Measurements from ENCODE around the gene ACADS. TPM values are rescaled to one million over a fixed set of nuclear protein-coding genes. Genes with fewer than 3 reads are reported as not detected.
"Not testable (repeated sequence)": the region's sequence is repeated elsewhere in the genome, so short reads cannot be mapped to it uniquely, and the experiment has no call there.

ACADS gene
- total RNA-seq, 4 donors from 2014 or later: 40.8 to 85.9 (median 65.1) TPM

- Histone ChIP-seq H3K9me3 (no peaks in the 10 kb centered on the region), H3K4me1 (peaks cover 7 to 19% of the 10 kb centered on the region in 2 donors), H3K36me3 (peaks cover 14 to 15% of the 10 kb centered on the region in 2 donors), H3K27me3 (no peaks in the 10 kb centered on the region), H3K4me3 (replicated peaks in 1 of 3) (no peak overlapping the region), H3K27ac (no peak overlapping the region)
- intact Hi-C loops (cut with DNase I): loop anchor here (10.0 kb wide), 1 partner anchor 178 kb away; the partner anchor contains the start of gene SPPL3
- 95 to 100% methylated on average over 8 to 9 of the region's 9 CpGs for WGBS, 2 donors
- TF ChIP-seq POLR2A (IDR thresholded peaks at IDR 0.05) (no peak), CTCF (IDR thresholded peaks at IDR 0.05) (no peak)
- no peak for DNase-seq
Observed at GRCh38 chr12:120726961-120727360, 1.3 kb downstream of the ACADS start.

GRCh38 chr12:120732198-120732597, 6.6 kb downstream of the ACADS start:
- H3K27ac ChIP-seq; DNase-seq; intact Hi-C loops (cut with DNase I); H3K9me3 ChIP-seq; H3K4me3 ChIP-seq (replicated peaks in 1 of 3); H3K27me3 ChIP-seq; H3K36me3 ChIP-seq; H3K4me1 ChIP-seq: not testable (repeated sequence)
- WGBS, 2 donors: 98 to 99% methylated on average over 9 to 17 of the region's 35 CpGs

GRCh38 chr12:120733574-120733973, 7.9 kb downstream of the ACADS start:
- no peak for TF ChIP-seq POLR2A (IDR thresholded peaks at IDR 0.05)
- TF ChIP-seq CTCF (IDR thresholded peaks at IDR 0.05): no peak
- Histone ChIP-seq H3K36me3 (peaks cover 3% of the 10 kb centered on the region in 2 donors), H3K27ac (no peak overlapping the region), H3K9me3 (no peaks in the 10 kb centered on the region), H3K4me3 (replicated peaks in 1 of 3) (no peak overlapping the region), H3K27me3 (no peaks in the 10 kb centered on the region), H3K4me1 (no peaks in the 10 kb centered on the region)
- no peak for DNase-seq
- intact Hi-C loops (cut with DNase I): no loop called here
- 80 to 89% methylated on average over 3 of the region's 3 CpGs for WGBS, 2 donors

GRCh38 chr12:120734210-120734609, 8.6 kb downstream of the ACADS start:
- intact Hi-C loops (cut with DNase I): no loop called here
- H3K27me3 ChIP-seq: no peaks in the 10 kb centered on the region

GRCh38 chr12:120735181-120735580, 9.6 kb downstream of the ACADS start:
- H3K4me1 ChIP-seq: no peaks in the 10 kb centered on the region
- WGBS, 2 donors: 91 to 94% methylated on average over 3 of the region's 3 CpGs
- intact Hi-C loops (cut with DNase I): no loop called here
- H3K27ac ChIP-seq: no peak overlapping the region
- no peaks in the 10 kb centered on the region for H3K27me3 ChIP-seq
- no peak for DNase-seq
- peaks cover 5 to 14% of the 10 kb centered on the region in 2 donors for H3K36me3 ChIP-seq
- H3K9me3 ChIP-seq: no peaks in the 10 kb centered on the region
- no peak overlapping the region for H3K4me3 ChIP-seq (replicated peaks in 1 of 3)
- no peak for TF ChIP-seq POLR2A (IDR thresholded peaks at IDR 0.05)

More at GRCh38 chr12:120734210-120734609, 8.6 kb downstream of the ACADS start:
- H3K9me3 ChIP-seq: no peaks in the 10 kb centered on the region
- no peak for DNase-seq
- H3K4me1 ChIP-seq: no peaks in the 10 kb centered on the region
- no peak overlapping the region for H3K4me3 ChIP-seq (replicated peaks in 1 of 3)
- TF ChIP-seq POLR2A (IDR thresholded peaks at IDR 0.05): no peak
- TF ChIP-seq CTCF (IDR thresholded peaks at IDR 0.05): no peak
- no peak overlapping the region for H3K27ac ChIP-seq
- WGBS, 2 donors: 95 to 97% methylated on average over 10 of the region's 10 CpGs
- H3K36me3 ChIP-seq: peaks cover 3 to 9% of the 10 kb centered on the region in 2 donors

GRCh38 chr12:120736404-120737331, 11.0 kb downstream of the ACADS start:
- no peak for DNase-seq
- Histone ChIP-seq H3K27me3 (no peaks in the 10 kb centered on the region), H3K9me3 (no peaks in the 10 kb centered on the region), H3K27ac (no peak overlapping the region), H3K4me3 (replicated peaks in 1 of 3) (no peak overlapping the region), H3K36me3 (peaks cover 5 to 14% of the 10 kb centered on the region in 2 donors), H3K4me1 (no peaks in the 10 kb centered on the region)
- 91 to 93% methylated on average over 27 to 32 of the region's 38 CpGs for WGBS, 2 donors
- TF ChIP-seq POLR2A (IDR thresholded peaks at IDR 0.05): no peak
- TF ChIP-seq CTCF (IDR thresholded peaks at IDR 0.05): no peak
- intact Hi-C loops (cut with DNase I): no loop called here

All from thyroid gland (tissue), 4 donors.